Bronchial epithelial cell (primary cell): ENCODE results near the gene CAMK2A. TPM values are rescaled to one million over a fixed set of nuclear protein-coding genes. Genes with fewer than 3 reads are reported as not detected.

Experiments used
- DNase-seq: peaks from one replicate; pipeline ENCODE4 v3.0.0-alpha.2; 2010; ENCODE audit warnings: low read depth
- FAIRE-seq: peaks from 2 replicates; lab custom pipeline; 2011; peaks lifted over from hg19 to GRCh38; lab: Jason Lieb, UNC
- H3K27me3 ChIP-seq: 2 replicates; pipeline ENCODE4 v1.5.1; 2011; ENCODE audit warnings: low read length; ENCODE audit not compliant: control insufficient read depth, insufficient read depth
- H3K36me3 ChIP-seq: 2 replicates; pipeline ENCODE4 v1.5.1; 2011; ENCODE audit warnings: low read length; ENCODE audit not compliant: control insufficient read depth, insufficient read depth
- H3K4me3 ChIP-seq: 2 replicates; pipeline ENCODE4 v1.5.1; 2011; ENCODE audit warnings: mild to moderate bottlenecking, low read depth, low read length, control low read depth
- CTCF ChIP-seq: IDR thresholded peaks from 2 replicates; pipeline ENCODE4 v1.5.1; 2011; ENCODE audit warnings: mild to moderate bottlenecking, moderate library complexity, low read length, control low read depth, inconsistent platforms; ENCODE audit not compliant: insufficient read depth, severe bottlenecking
- total RNA-seq: library from RNA; depleted of rRNA; stranded (reverse); fragments of >200 nt; gene quantifications from 2 replicates; pipeline ENCODE4 v1.2.1, GENCODE V29; 2014

Gene CAMK2A
- total RNA-seq, 1 donor from 2014 or later, result under 0.01 TPM

- Histone ChIP-seq H3K4me3 (no peak overlapping the region), H3K36me3 (no peaks in the 10 kb centered on the region), H3K27me3 (no peaks in the 10 kb centered on the region)
- no peak for TF ChIP-seq CTCF
- no peak for FAIRE-seq
- DNase-seq, result peak; percentile 93
These were observed 30.6 kb upstream of the CAMK2A start for GRCh38 chr5:150320044-150320613.

GRCh38 chr5:150319484-150319790, 29.9 kb upstream of the CAMK2A start:
- no peak for TF ChIP-seq CTCF
- FAIRE-seq (no peak), DNase-seq (no peak)
- no peak overlapping the region for H3K4me3 ChIP-seq
- H3K27me3 ChIP-seq, result no peaks in the 10 kb centered on the region
- no peaks in the 10 kb centered on the region for H3K36me3 ChIP-seq

DNA sequence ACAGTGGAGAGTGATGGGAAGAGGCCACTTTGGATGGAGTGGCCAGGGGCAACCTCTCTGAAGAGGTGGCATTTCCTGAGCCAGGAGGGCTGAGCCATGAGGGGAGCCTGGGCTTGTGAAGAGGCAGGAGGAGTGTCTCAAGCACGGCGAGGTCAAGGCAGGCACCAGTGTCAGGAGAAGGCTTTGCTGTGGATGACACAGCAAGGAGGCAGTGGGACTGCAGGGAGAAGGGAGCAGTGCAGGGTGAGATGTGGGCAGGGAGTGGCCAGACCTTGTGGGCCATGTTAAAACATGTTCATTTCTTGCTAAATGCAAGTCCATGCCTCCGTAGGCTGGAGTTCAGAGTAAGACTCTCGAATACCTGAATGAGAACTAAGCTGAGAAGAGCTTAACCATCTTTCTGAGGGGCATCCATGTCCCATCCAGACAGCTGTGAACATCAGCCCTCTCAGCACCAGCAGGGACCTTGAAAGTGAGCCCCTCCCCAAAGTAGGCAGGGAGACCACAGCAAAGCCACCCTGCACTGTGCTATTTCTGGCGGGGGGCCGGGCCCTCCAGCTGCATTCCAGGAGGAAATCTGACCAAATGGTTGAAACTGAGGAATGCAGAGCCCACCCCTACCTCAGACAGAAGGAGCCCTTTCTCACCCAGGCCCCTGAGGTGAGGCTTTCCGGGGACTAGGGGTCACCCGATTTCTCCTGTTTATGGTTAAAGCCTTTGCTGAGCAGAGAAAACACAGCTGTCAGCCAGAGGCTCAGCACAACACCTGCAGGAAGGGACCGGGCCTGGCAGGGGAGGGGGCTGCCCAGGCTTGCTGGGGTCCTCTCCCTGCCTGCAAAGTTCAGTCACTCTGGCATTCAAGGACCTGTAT, 29.3 kb upstream of the CAMK2A start:
- peak; percentile 50 for FAIRE-seq
- H3K36me3 ChIP-seq, result no peaks in the 10 kb centered on the region
- H3K27me3 ChIP-seq, result no peaks in the 10 kb centered on the region
- DNase-seq, result peak; percentile 98
- no peak for TF ChIP-seq CTCF
- no peak overlapping the region for H3K4me3 ChIP-seq

DNA sequence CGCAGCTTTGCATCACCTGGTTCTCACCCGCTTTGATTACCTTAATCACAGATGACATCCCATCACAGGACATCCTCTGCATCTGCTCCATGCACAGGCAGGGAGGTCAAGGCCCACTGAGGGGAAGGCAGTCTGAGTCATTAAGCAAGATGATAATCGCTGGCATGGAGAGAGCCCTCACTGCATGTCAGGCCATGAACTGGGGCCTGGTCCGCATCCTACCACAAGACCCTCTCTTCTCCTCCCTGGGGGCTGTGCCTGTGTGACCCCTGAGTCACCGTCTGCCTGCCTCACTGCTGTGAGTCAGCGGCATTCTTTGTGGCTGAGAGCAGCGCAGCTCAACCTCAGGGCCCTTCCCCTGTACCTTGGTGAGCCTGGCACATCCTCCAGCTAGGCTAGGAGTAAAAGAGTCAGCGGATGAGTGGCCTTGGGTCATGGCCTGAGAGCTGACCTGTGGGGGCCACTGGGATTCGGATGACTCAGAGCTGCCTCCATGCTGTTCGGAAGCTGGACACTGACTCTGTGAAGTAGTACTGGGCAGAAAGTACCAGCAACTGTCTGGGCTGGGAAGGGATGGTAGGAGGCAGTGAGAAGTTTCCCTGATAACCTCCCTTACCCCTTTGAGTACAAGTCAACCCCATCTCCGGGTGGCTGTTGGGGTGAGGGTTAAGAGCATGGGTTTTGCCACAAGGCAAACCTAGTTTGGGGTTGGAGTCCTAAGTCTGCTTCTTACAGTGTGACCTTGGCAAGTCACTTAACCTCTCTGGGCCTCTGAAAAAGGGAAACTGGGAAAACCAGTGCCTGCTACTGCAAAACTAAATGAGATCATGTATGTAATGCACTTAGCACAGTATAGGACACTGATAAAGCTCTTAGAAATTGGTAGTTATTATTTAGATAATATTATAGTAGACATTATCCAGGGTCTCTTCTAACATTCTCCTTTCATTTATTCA, 27.8 kb upstream of the CAMK2A start:
- Histone ChIP-seq H3K27me3 (no peaks in the 10 kb centered on the region), H3K4me3 (no peak overlapping the region), H3K36me3 (no peaks in the 10 kb centered on the region)
- DNase-seq (peak; percentile 95), FAIRE-seq (peak; percentile 76)
- TF ChIP-seq CTCF, result no peak

- FAIRE-seq (no peak), DNase-seq (no peak)
- H3K36me3 ChIP-seq, result no peaks in the 10 kb centered on the region
- H3K27me3 ChIP-seq, result no peaks in the 10 kb centered on the region
- no peak overlapping the region for H3K4me3 ChIP-seq
- TF ChIP-seq CTCF, result no peak
These were observed 26.7 kb upstream of the CAMK2A start for GRCh38 chr5:150316320-150316719.
